K562 (cell line): Measurements from ENCODE around the gene CERS6. TPM values are rescaled to one million over a fixed set of nuclear protein-coding genes. Genes with fewer than 3 reads are reported as not detected.

ENCODE experiments used
- ATAC-seq: fragments of 200-7000 bp; cut with Tn5 transposase; 3 replicates; pipeline ENCODE4 v1.9.1; 2020; ENCODE audit warnings: moderate library complexity
- BruUV-seq: library from RNA; stranded (reverse); fragments of 400-500 nt; replicated peaks from 2 replicates; lab custom pipeline; 2021; lab: Mats Ljungman, UMichigan
- CTCF ChIA-PET: fragments of 300-600 bp; formaldehyde crosslinking; extraction: SDS; loops from one replicate; lab custom pipeline; 2021; ENCODE audit warnings: low intra/inter-chr PET ratio; lab: Yijun Ruan, JAX
- POLR2A ChIA-PET: fragments of 300-600, 350-650 bp; sonication (Branson Sonifier 250); formaldehyde crosslinking; extraction: SDS; loops from one replicate; lab custom pipeline; 2021; ENCODE audit warnings: antibody characterized with exemption, inconsistent platforms; lab: Yijun Ruan, JAX
- DNase-seq, 4 experiments: peaks; one replicate each; pipeline versions ENCODE4 v3.0.0 to v3.0.0-alpha.2; 2011 to 2018; ENCODE audit warnings: low spot score in 3 of 4, mixed read lengths in 3 of 4; ENCODE audit errors: extremely low read depth in 1 of 4
- FAIRE-seq: peaks from 2 replicates; lab custom pipeline; 2011; peaks lifted over from hg19 to GRCh38; lab: Jason Lieb, UNC
- H2AFZ ChIP-seq: 2 replicates; pipeline ENCODE4 v1.6.0; 2011; ENCODE audit warnings: low read depth, low read length, control low read depth, inconsistent platforms
- H3K27ac ChIP-seq: fragments of 200-600 bp; 3 replicates; pipeline ENCODE4 v1.8.0; 2011; ENCODE audit warnings: low read depth, mild to moderate bottlenecking, control low read depth, inconsistent platforms, low read length, moderate library complexity, mixed read lengths; ENCODE audit errors: extremely low read depth
- H3K27me3 ChIP-seq, 2 experiments: fragments of 300-600 bp in 1 of 2; 2 replicates in 1 of 2; 3 replicates in 1 of 2; pipeline versions ENCODE4 v1.6.0 to v1.8.0; 2011; ENCODE audit warnings: inconsistent platforms in 2 of 2, low read length in 2 of 2, mild to moderate bottlenecking in 1 of 2, mixed read lengths in 1 of 2, moderate library complexity in 1 of 2; ENCODE audit not compliant: control insufficient read depth in 2 of 2, insufficient read depth in 2 of 2
- H3K36me3 ChIP-seq: fragments of 300-600 bp; 3 replicates; pipeline ENCODE4 v1.8.0; 2011; ENCODE audit warnings: mild to moderate bottlenecking, low read length, inconsistent platforms; ENCODE audit not compliant: control insufficient read depth, insufficient read depth
- H3K4me1 ChIP-seq, 2 experiments: fragments of 200-600 bp in 1 of 2; replicated peaks in 1 of 2; 2 replicates in 1 of 2; 3 replicates in 1 of 2; pipeline versions ENCODE4 v1.5.1 to v1.8.0; 2011; ENCODE audit warnings: inconsistent platforms in 2 of 2, low read length in 2 of 2, mild to moderate bottlenecking in 1 of 2, mixed read lengths in 1 of 2, moderate library complexity in 1 of 2; ENCODE audit not compliant: control insufficient read depth in 2 of 2, insufficient read depth in 2 of 2
- H3K4me2 ChIP-seq: 2 replicates; pipeline ENCODE4 v1.6.1; 2011; ENCODE audit warnings: low read length, control low read depth, inconsistent platforms, mixed read lengths; ENCODE audit not compliant: insufficient read depth
- H3K4me3 ChIP-seq: fragments of 200-600 bp; sonication (generic), shearing (Covaris generic); 2 replicates; pipeline ENCODE4 v1.5.1; 2016; ENCODE audit warnings: control low read depth, inconsistent platforms
- H3K79me2 ChIP-seq: fragments of 200-600 bp; 3 replicates; pipeline ENCODE4 v1.8.0; 2011; ENCODE audit warnings: low read length, inconsistent platforms; ENCODE audit not compliant: control insufficient read depth, insufficient read depth
- H3K9ac ChIP-seq, 2 experiments: 2 replicates each; pipeline versions ENCODE4 v1.6.0 to v1.6.1; 2011; ENCODE audit warnings: low read depth in 2 of 2, low read length in 2 of 2, control low read depth in 1 of 2, inconsistent platforms in 1 of 2, mild to moderate bottlenecking in 1 of 2, mixed read lengths in 1 of 2; ENCODE audit not compliant: insufficient read depth in 1 of 2
- H3K9me1 ChIP-seq: one replicate; pipeline ENCODE4 v1.6.0; 2011; ENCODE audit warnings: inconsistent platforms, mild to moderate bottlenecking, low read length, moderate library complexity; ENCODE audit not compliant: control insufficient read depth, insufficient read depth
- H3K9me3 ChIP-seq: replicated peaks from 2 replicates; pipeline ENCODE4 v1.5.1; 2011; ENCODE audit warnings: low read depth, low read length, inconsistent platforms; ENCODE audit not compliant: control insufficient read depth, insufficient read depth
- H4K20me1 ChIP-seq: replicated peaks from 2 replicates; pipeline ENCODE4 v1.6.1; 2011; ENCODE audit warnings: low read length, inconsistent platforms, mixed read lengths; ENCODE audit not compliant: control insufficient read depth, insufficient read depth
- ATF3 ChIP-seq, 2 experiments: fragments of 450-650 bp in 1 of 2; sonication (generic) in 1 of 2; formaldehyde crosslinking in 1 of 2; IDR thresholded peaks in 1 of 2; conservative IDR thresholded peaks in 1 of 2; 2 replicates each; pipeline versions ENCODE4 v1.6.1 to v1.8.1; 2016 to 2023; ENCODE audit warnings: mild to moderate bottlenecking in 2 of 2, moderate library complexity in 2 of 2, inconsistent platforms in 1 of 2, missing genetic modification reagents in 1 of 2
- E2F8 ChIP-seq: fragments of 450-650 bp; IDR thresholded peaks from 2 replicates; pipeline ENCODE4 v1.7.1; 2018; ENCODE audit warnings: mild to moderate bottlenecking, low read depth; ENCODE audit not compliant: partially characterized antibody
- FUS ChIP-seq: fragments of 200-400 bp; formaldehyde crosslinking; optimal IDR thresholded peaks from 2 replicates; pipeline ENCODE3; 2017; ENCODE audit warnings: low read depth, low read length
- HNRNPUL1 ChIP-seq: fragments of 200-400 bp; formaldehyde crosslinking; IDR thresholded peaks from 2 replicates; pipeline ENCODE4 v1.6.1; 2017; ENCODE audit warnings: low read length
- KDM5B ChIP-seq: fragments of 200-600 bp; sonication (generic); IDR thresholded peaks from 2 replicates; pipeline ENCODE4 v1.6.1; 2012; ENCODE audit warnings: low read depth, mild to moderate bottlenecking, moderate library complexity, low read length, control low read depth, inconsistent platforms; ENCODE audit not compliant: insufficient replicate concordance
- NFIC ChIP-seq: fragments of 450-650 bp; IDR thresholded peaks from 2 replicates; pipeline ENCODE4 v1.6.1; 2017; ENCODE audit warnings: mild to moderate bottlenecking, inconsistent platforms
- OTX1 ChIP-seq: fragments of 450-650 bp; formaldehyde crosslinking; IDR thresholded peaks from 2 replicates; pipeline ENCODE4 v1.4.0; 2022; ENCODE audit warnings: mild to moderate bottlenecking
- ZBTB11 ChIP-seq, 3 experiments: fragments of 200-800 bp in 1 of 3; fragments of 250-450 bp in 1 of 3; fragments of 450-650 bp in 1 of 3; sonication (Bioruptor Pico) in 1 of 3; sonication (Bioruptor generic) in 1 of 3; formaldehyde crosslinking in 1 of 3; IDR thresholded peaks; 2 replicates each; pipeline versions ENCODE4 v1.6.1 to v1.8.0; 2016 to 2022; ENCODE audit warnings: mild to moderate bottlenecking in 2 of 3, missing genetic modification characterization in 2 of 3, missing compliant biosample characterization in 1 of 3, moderate library complexity in 1 of 3
- WGBS: fragments of 100-300 bp; shearing (Covaris generic); methylation state at CpG from one replicate; pipeline ENCODE4 v1.1.6; 2016; ENCODE audit warnings: low coverage, mixed read lengths; ENCODE audit not compliant: insufficient coverage; ENCODE audit errors: missing lambda C conversion rate; 5-methylcytosine and 5-hydroxymethylcytosine counted together
- in situ Hi-C: fragments of 300-500 bp; cut with MboI; formaldehyde crosslinking; loops from 4 replicates; pipeline ENCODE4 v1.15.0; 2018; ENCODE audit warnings: inconsistent platforms, mixed read lengths
- intact Hi-C: fragments of 100-400 bp; cut with micrococcal nuclease; formaldehyde crosslinking; loops from 2 replicates; pipeline ENCODE4 v1.14.2; 2022
- polyA plus RNA-seq, 8 experiments: library from polyadenylated mRNA; depleted of rRNA in 4 of 8; stranded (reverse) in 5 of 8; unstranded in 3 of 8; fragments of >200 nt; fragmentation: Nextera tagmentation in 2 of 8; fragmentation: Illumina TruSeq in 1 of 8; extraction: Ambion mirVana in 2 of 8; extraction: Trizol in 1 of 8; gene quantifications; 2 replicates each; pipeline versions ENCODE4 v1.2.1 to v1.2.3, GENCODE V29; 2011 to 2014; ENCODE audit warnings: inconsistent platforms in 1 of 8, missing spikeins in 1 of 8
- total RNA-seq, 7 experiments: library from RNA; depleted of rRNA in 6 of 7; stranded (reverse); fragments of >200 nt in 6 of 7; fragmentation: Illumina TruSeq in 2 of 7; extraction: Trizol in 2 of 7; gene quantifications; 2 replicates each; pipeline versions ENCODE4 v1.2.1 to v1.2.3, GENCODE V29; 2011 to 2021; ENCODE audit warnings: low replicate concordance in 1 of 7

The CERS6 gene
- total and polyA plus RNA-seq, 9 of the 15 experiments (the other 6 are each of a cell fraction or from before 2014, with no cell fraction given), result 1.6 to 13.6 (median 11.4) TPM

GRCh38 chr2:168708080-168708479, 252.0 kb downstream of the CERS6 start (continued):
- no peak for TF ChIP-seq ZBTB11 (CRISPR knock-in tag; IDR thresholded peaks at IDR 0.05)
- TF ChIP-seq NFIC, result no peak
- TF ChIP-seq, all 486 proteins: peak for 0

GRCh38 chr2:168710754-168711467, 254.8 kb downstream of the CERS6 start:
- no TSS peak for BruUV-seq
- intact Hi-C loops (loop anchor here (5.0 kb wide), 2 partner anchors 141 to 211 kb away; no protein-coding TSS in a partner anchor), in situ Hi-C loops (no loop called here)
- ATAC-seq (no peak), FAIRE-seq (no peak), DNase-seq (no peak)
- Histone ChIP-seq H3K27ac (no peak overlapping the region), H4K20me1 (no peaks in the 10 kb centered on the region), H3K9me1 (no peaks in the 10 kb centered on the region), H3K9ac (no peak overlapping the region), H3K9me3 (no peaks in the 10 kb centered on the region), H3K4me1 (peaks cover 0 to 13% of the 10 kb centered on the region in 2 experiments; a peak in 3 of 5 replicates), H3K4me3 (no peak overlapping the region), H3K79me2 (no peaks in the 10 kb centered on the region), H3K27me3 (no peaks in the 10 kb centered on the region), H2AFZ (no peak overlapping the region), H3K4me2 (no peak overlapping the region), H3K36me3 (no peaks in the 10 kb centered on the region)
- ChIA-PET POLR2A (no interaction called here), CTCF (interaction anchor here (0.5 kb wide), 1 partner anchor 238 kb away, joined by 3 read pairs; no protein-coding TSS in a partner anchor)
- 71% methylated on average over 4 of the region's 4 CpGs for WGBS
- TF ChIP-seq HNRNPUL1 (no peak), OTX1 (CRISPR knock-in tag) (no peak), FUS (no peak), E2F8 (no peak), KDM5B (no peak), ATF3 (IDR thresholded peaks at IDR 0.05) (no peak), ATF3 (CRISPR knock-in tag; conservative IDR thresholded peaks at IDR 0.05) (no peak)
